Muscle layer of duodenum (tissue), 2 donors: ENCODE results near the gene RABEP1.

Experiments used
- H3K27ac ChIP-seq: one replicate; pipeline ENCODE4 v1.7.0; 2013; ENCODE audit warnings: mild to moderate bottlenecking, low read length
- H3K27me3 ChIP-seq: one replicate; pipeline ENCODE4 v1.7.0; 2013; ENCODE audit warnings: low read depth, mild to moderate bottlenecking, control low read depth, low read length
- H3K36me3 ChIP-seq, 2 donors: one replicate each; pipeline ENCODE4 v1.7.0; 2013; ENCODE audit warnings: low read length in 2 of 2, control low read depth in 1 of 2, mild to moderate bottlenecking in 1 of 2; ENCODE audit not compliant: insufficient read depth in 2 of 2, control insufficient read depth in 1 of 2
- H3K4me1 ChIP-seq, 2 donors: one replicate each; pipeline ENCODE4 v1.7.0; 2013; ENCODE audit warnings: low read length in 2 of 2, mild to moderate bottlenecking in 2 of 2, control low read depth in 1 of 2, moderate library complexity in 1 of 2; ENCODE audit not compliant: insufficient read depth in 2 of 2, control insufficient read depth in 1 of 2
- H3K4me3 ChIP-seq, 2 donors: one replicate each; pipeline ENCODE4 v1.7.0; 2013; ENCODE audit warnings: low read length in 2 of 2, low read depth in 1 of 2, mild to moderate bottlenecking in 1 of 2
- H3K9me3 ChIP-seq, 2 donors: one replicate each; pipeline ENCODE4 v1.7.0; 2013; ENCODE audit warnings: low read length in 2 of 2, control low read depth in 1 of 2, mild to moderate bottlenecking in 1 of 2; ENCODE audit not compliant: control insufficient read depth in 1 of 2
- donor health status: healthy.

RABEP1 gene

DNA sequence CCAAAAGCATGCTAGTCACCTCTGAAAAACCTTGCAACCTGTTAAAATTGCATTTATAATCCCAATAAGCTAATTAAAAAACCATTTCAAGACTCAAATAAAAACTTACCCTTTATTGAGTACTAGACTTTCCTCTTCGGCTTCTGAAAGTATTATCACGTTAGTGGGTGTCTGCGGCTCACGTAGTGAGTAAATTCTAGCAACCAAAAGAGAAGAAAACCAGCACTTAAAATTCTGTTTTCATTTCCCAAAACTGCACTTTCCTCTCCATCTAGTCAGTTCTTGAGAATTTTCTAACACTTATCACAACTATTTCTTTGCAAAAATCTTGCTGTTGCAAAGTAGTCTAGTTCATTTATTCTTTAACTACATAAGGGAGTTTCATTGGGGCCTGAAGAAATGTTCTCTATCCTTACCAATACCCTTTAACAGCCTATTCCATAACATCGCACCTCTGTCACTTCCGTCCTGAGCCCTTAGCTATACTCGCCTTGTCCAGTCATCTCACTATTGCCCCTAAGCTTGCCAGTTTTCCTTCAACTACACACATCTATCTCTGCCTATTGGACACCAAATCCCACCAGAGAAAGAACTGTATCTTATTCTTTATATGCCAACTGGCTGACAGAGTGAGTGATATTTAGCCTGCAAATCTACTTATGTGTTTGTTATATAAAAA, 128.6 kb downstream of the RABEP1 start:
- H3K27ac ChIP-seq = no peak overlapping the region
- no peaks in the 10 kb centered on the region for H3K4me1 ChIP-seq
- no peaks in the 10 kb centered on the region for H3K27me3 ChIP-seq
- peaks cover 79 to 81% of the 10 kb centered on the region in 2 donors for H3K36me3 ChIP-seq
- H3K9me3 ChIP-seq = no peaks in the 10 kb centered on the region
- H3K4me3 ChIP-seq = no peak overlapping the region

- Histone ChIP-seq H3K9me3 (no peaks in the 10 kb centered on the region), H3K4me1 (peaks cover 0 to 11% of the 10 kb centered on the region in 2 donors), H3K27me3 (no peaks in the 10 kb centered on the region), H3K4me3 (no peak overlapping the region), H3K27ac (no peak overlapping the region), H3K36me3 (peaks cover 49 to 53% of the 10 kb centered on the region in 2 donors)
These were observed 131.6 kb downstream of the RABEP1 start for GRCh38 chr17:5413682-5414081.

GRCh38 chr17:5416901-5417300, 134.8 kb downstream of the RABEP1 start:
- no peak overlapping the region for H3K4me3 ChIP-seq
- H3K4me1 ChIP-seq = peaks cover 0 to 25% of the 10 kb centered on the region in 2 donors
- no peak overlapping the region for H3K27ac ChIP-seq
- H3K27me3 ChIP-seq = no peaks in the 10 kb centered on the region
- no peaks in the 10 kb centered on the region for H3K9me3 ChIP-seq
- H3K36me3 ChIP-seq = peaks cover 33 to 37% of the 10 kb centered on the region in 2 donors

DNA sequence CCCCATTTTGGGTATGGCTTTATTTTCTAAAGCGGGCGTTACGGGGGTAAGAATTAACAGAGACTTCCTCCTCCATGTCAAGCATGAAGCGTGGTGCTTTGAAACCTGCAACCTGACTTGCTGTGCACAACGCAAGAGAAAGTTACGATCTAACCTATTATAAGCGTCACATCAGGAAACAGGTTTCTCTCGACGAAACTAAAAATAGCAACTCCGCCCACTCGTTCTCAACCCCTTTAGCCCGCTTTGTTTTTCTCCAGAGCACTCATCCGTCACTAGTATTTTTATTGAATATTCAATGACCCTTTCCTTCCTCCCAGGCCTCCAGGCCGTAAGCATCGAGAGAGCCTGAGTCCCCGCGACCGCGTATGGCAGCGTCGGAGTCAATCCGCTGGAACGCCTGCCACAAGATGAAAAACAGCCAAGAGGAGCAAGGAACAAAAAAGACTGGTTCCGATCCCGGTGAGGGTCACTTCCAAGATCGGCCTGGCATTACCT, 136.8 kb downstream of the RABEP1 start:
- H3K4me1 ChIP-seq = peaks cover 0 to 25% of the 10 kb centered on the region in 2 donors
- peak overlapping the region; percentile 96 for H3K27ac ChIP-seq
- H3K27me3 ChIP-seq = no peaks in the 10 kb centered on the region
- peaks cover 21 to 34% of the 10 kb centered on the region in 2 donors for H3K36me3 ChIP-seq
- no peaks in the 10 kb centered on the region for H3K9me3 ChIP-seq
- peak overlapping the region; percentile 86 to 98 for H3K4me3 ChIP-seq

DNA sequence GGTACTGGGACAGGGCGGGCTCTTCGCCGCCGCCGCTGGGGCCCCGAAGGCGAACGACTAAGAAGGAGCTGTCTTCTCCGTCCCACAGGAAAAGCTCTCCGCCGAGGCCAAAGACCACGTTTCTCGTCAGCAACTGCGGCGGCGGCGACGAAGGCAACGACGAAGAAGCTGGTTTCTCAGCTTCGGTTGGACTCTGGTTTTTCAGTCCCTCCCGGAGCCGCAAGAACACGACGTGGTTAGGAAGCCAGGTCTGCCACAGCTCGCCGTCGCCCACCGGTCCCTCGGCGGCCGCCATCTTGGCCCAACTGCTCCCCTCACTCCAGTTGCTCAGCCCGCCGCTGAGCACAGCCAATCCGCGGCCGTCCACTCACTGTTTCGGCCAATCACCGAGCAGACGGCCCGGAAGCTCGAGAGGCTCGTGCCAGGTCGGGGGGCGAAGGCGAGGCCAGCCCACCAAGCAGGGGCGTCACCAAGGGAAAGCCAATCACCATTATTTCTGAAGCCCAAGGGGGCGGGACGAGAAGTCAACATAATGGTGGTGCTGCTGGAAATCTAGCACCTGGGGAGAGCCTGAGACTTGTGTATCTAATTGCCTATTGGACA, 137.4 kb downstream of the RABEP1 start, which contains the start of gene NUP88:
NUP88 (minus strand) TSS at position 307 of the 603 bp plus-strand sequence; CDS start at position 295, 12 bp downstream.
- H3K27me3 ChIP-seq = no peaks in the 10 kb centered on the region
- peak within 1 kb of the TSS; percentile 86 to 98 for H3K4me3 ChIP-seq
- H3K36me3 ChIP-seq = peaks cover 18 to 34% of the 10 kb centered on the region in 2 donors
- no peaks in the 10 kb centered on the region for H3K9me3 ChIP-seq
- peak within 1 kb of the TSS; percentile 96 for H3K27ac ChIP-seq
- H3K4me1 ChIP-seq = peaks cover 0 to 25% of the 10 kb centered on the region in 2 donors

DNA sequence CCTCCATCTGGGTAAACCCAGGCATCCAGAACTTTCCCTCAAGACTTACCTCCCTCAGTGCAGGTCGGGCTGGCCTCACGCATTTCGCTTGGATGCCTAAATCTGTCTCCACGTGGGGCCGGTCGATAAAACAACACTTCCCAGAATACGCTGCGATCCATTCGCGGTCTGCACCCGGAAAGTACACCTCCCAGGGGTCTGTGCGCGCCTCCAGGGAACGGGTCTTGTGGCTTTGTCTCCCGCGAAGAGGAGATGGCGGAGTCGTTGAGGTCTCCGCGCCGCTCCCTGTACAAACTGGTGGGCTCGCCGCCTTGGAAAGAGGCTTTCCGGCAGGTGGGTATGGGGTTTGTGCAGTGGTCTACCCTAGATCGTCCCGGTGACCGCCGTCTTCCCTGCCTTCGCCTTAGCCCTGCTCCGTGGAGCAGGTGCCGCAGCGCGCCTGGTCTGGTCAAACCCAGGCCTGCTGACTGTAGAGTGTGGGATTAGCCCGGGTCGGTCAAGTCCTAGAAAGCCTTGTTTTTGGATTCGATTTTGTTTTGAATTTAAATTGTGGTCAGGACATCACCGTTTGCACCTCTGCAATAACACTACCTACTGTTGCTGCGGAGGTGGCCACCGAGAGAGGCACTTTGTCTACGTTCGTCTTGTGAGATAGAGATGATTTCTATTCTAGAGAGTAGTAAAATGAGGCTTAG, 138.0 kb downstream of the RABEP1 start, which contains the start of gene RPAIN:
RPAIN (plus strand) TSS at position 224 of the 695 bp plus-strand sequence; CDS start at position 253, 29 bp downstream.
- peaks cover 23 to 39% of the 10 kb centered on the region in 2 donors for H3K36me3 ChIP-seq
- H3K4me3 ChIP-seq = peak within 1 kb of the TSS; percentile 86 to 98
- no peaks in the 10 kb centered on the region for H3K9me3 ChIP-seq
- H3K27ac ChIP-seq = peak within 1 kb of the TSS; percentile 96
- H3K27me3 ChIP-seq = no peaks in the 10 kb centered on the region
- peaks cover 0 to 25% of the 10 kb centered on the region in 2 donors for H3K4me1 ChIP-seq

- H3K27ac ChIP-seq = no peak overlapping the region
- no peak overlapping the region for H3K4me3 ChIP-seq
- H3K4me1 ChIP-seq = peaks cover 0 to 21% of the 10 kb centered on the region in 2 donors
- H3K27me3 ChIP-seq = no peaks in the 10 kb centered on the region
- H3K9me3 ChIP-seq = no peaks in the 10 kb centered on the region
- peaks cover 29 to 50% of the 10 kb centered on the region in 2 donors for H3K36me3 ChIP-seq
These were observed 140.4 kb downstream of the RABEP1 start for GRCh38 chr17:5422505-5422904.

- Histone ChIP-seq H3K4me1 (peaks cover 0 to 11% of the 10 kb centered on the region in 2 donors), H3K27ac (no peak overlapping the region), H3K9me3 (no peaks in the 10 kb centered on the region), H3K4me3 (no peak overlapping the region), H3K36me3 (peaks cover 50 to 70% of the 10 kb centered on the region in 2 donors), H3K27me3 (no peaks in the 10 kb centered on the region)
These were observed 142.8 kb downstream of the RABEP1 start for GRCh38 chr17:5424909-5425308.

DNA sequence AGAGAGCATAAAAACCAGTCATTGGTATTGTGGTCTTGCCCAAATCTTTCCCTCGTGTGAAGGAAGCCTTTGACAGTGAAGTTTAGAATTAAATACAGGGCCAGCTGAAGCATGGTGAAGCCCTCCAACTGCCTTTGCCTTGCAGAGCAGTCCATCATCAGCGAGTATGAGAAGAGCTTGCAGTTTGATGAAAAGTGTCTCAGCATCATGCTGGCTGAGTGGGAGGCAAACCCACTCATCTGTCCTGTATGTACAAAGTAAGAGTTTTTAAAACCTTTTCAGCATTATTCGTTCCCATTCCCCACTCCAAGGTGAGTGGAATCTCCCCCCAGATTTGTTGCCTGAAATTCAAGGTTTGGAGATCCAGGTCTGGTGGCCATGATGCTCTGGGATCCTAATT, 143.7 kb downstream of the RABEP1 start:
- H3K9me3 ChIP-seq = no peaks in the 10 kb centered on the region
- H3K27ac ChIP-seq = no peak overlapping the region
- H3K4me3 ChIP-seq = no peak overlapping the region
- no peaks in the 10 kb centered on the region for H3K27me3 ChIP-seq
- peaks cover 56 to 75% of the 10 kb centered on the region in 2 donors for H3K36me3 ChIP-seq
- H3K4me1 ChIP-seq = peaks cover 0 to 8% of the 10 kb centered on the region in 2 donors

DNA sequence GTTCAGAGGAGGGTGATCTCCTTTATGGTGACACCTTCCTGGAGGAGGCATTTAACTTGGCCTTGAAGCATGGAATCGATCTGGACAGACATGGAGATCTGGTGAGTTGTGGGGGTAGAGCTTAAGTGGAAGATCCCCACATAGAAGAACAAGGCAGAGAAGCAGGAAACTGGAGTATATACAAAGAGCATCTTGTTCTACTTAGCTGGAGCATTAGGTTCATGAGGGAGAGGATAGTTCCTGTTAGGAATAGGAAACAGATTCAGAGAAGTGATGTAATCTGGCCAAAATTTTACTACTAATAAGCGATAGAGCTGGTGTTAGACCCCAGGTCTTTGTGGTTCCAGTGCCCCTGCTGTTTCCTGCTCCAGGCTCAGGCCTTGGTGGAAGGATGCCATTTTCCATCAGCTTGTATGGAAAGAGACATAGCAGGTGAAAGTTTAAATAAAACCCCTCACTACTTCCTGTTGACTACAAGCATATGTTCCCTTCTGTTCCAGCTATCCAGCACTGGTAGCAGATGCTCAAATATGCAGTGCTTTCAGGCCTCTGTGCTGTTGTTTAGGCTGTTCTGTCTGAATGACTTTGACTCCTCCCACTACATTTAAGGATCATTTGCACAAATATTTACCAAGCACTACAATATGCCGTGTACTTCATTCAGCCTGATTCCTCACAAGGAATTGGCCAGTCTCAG, 147.3 kb downstream of the RABEP1 start:
- peaks cover 78 to 88% of the 10 kb centered on the region in 2 donors for H3K36me3 ChIP-seq
- no peak overlapping the region for H3K27ac ChIP-seq
- no peaks in the 10 kb centered on the region for H3K9me3 ChIP-seq
- no peaks in the 10 kb centered on the region for H3K4me1 ChIP-seq
- H3K27me3 ChIP-seq = no peaks in the 10 kb centered on the region
- no peak overlapping the region for H3K4me3 ChIP-seq
